Gastroesophageal sphincter (tissue), 4 donors: ENCODE measurements around the gene EFCAB5. TPM values are rescaled to one million over a fixed set of nuclear protein-coding genes. Genes with fewer than 3 reads are reported as not detected.

Experiments
- ATAC-seq: fragments of 150-250 bp; one replicate; pipeline ENCODE4 v1.9.1; 2016; ENCODE audit warnings: mild to moderate bottlenecking, moderate library complexity
- H3K27ac ChIP-seq, 4 donors: fragments of 200-600 bp; sonication (generic) in 3 of 4; 1 replicate in 3 of 4; 2 replicates in 1 of 4; pipeline ENCODE4 v1.5.1; 2016 to 2019
- H3K27me3 ChIP-seq: fragments of 200-600 bp; sonication (generic); one replicate; pipeline ENCODE4 v1.5.1; 2019
- H3K36me3 ChIP-seq, 2 donors: fragments of 200-600 bp; sonication (generic); one replicate each; pipeline ENCODE4 v1.5.1; 2019; ENCODE audit warnings: control low read depth in 1 of 2
- H3K4me1 ChIP-seq, 3 donors: fragments of 200-600 bp; sonication (generic); 1 replicate in 2 of 3; 2 replicates in 1 of 3; pipeline ENCODE4 v1.5.1; 2016 to 2019; ENCODE audit warnings: control low read depth in 2 of 3
- H3K4me3 ChIP-seq, 2 donors: fragments of 200-600 bp; sonication (generic); one replicate each; pipeline ENCODE4 v1.5.1; 2019; ENCODE audit warnings: mild to moderate bottlenecking in 1 of 2, moderate library complexity in 1 of 2
- H3K9me3 ChIP-seq, 3 donors: fragments of 200-600 bp; sonication (generic); one replicate each; pipeline ENCODE4 v1.5.1; 2017 to 2019; ENCODE audit warnings: control low read depth in 2 of 3
- CTCF ChIP-seq, 4 experiments: fragments of 200-600 bp in 2 of 4; fragments of 450-650 bp in 2 of 4; sonication (generic) in 1 of 4; IDR thresholded peaks; one replicate each; pipeline ENCODE4 v1.5.1; 2017 to 2019; ENCODE audit warnings: antibody characterized with exemption in 4 of 4, mild to moderate bottlenecking in 2 of 4, moderate library complexity in 2 of 4
- EP300 ChIP-seq: sonication (generic); formaldehyde crosslinking; IDR thresholded peaks from one replicate; pipeline ENCODE4 v1.6.1; 2017; ENCODE audit warnings: antibody characterized with exemption, mild to moderate bottlenecking
- POLR2A ChIP-seq, 2 donors: fragments of 450-650 bp; IDR thresholded peaks; one replicate each; pipeline ENCODE4 v1.6.1; 2017; ENCODE audit warnings: antibody characterized with exemption in 2 of 2, mild to moderate bottlenecking in 2 of 2, moderate library complexity in 1 of 2
- POLR2AphosphoS5 ChIP-seq: sonication (generic); formaldehyde crosslinking; IDR thresholded peaks from one replicate; pipeline ENCODE4 v1.6.1; 2017; ENCODE audit warnings: antibody characterized with exemption
- WGBS, 2 donors: methylation state at CpG; one replicate each; pipeline ENCODE4 v1.1.5; 2018; ENCODE audit warnings: low coverage in 1 of 2; 5-methylcytosine and 5-hydroxymethylcytosine counted together
- total RNA-seq, 4 donors: library from RNA; depleted of rRNA; stranded (reverse); fragments of >200 nt; gene quantifications; one replicate each; pipeline ENCODE4 v1.1.0, GENCODE V29; 2016

Gene EFCAB5
- total RNA-seq, 4 donors from 2014 or later: 0.27 to 2.8 TPM; not detected in 2

- Histone ChIP-seq H3K4me3 (no peak overlapping the region), H3K27me3 (peaks cover 9% of the 10 kb centered on the region), H3K4me1 (no peaks in the 10 kb centered on the region), H3K36me3 (no peaks in the 10 kb centered on the region), H3K27ac (no peak overlapping the region), H3K9me3 (peaks cover 0 to 36% (median 0%) of the 10 kb centered on the region in 3 donors)
- no CpG with 5 or more reads among the region's 4 CpGs for WGBS, 2 donors
- no peak for TF ChIP-seq CTCF (IDR thresholded peaks at IDR 0.05)
- TF ChIP-seq POLR2AphosphoS5: no peak
- no peak for TF ChIP-seq EP300
- TF ChIP-seq POLR2A (IDR thresholded peaks at IDR 0.05): no peak
- ATAC-seq: no peak
Observed at GRCh38 chr17:30062372-30062771, 120.9 kb downstream of the EFCAB5 start.

GRCh38 chr17:30064738-30065137 is 123.3 kb downstream of the EFCAB5 start:
- Histone ChIP-seq H3K4me1 (no peaks in the 10 kb centered on the region), H3K27ac (no peak overlapping the region), H3K9me3 (peaks cover 0 to 41% (median 0%) of the 10 kb centered on the region in 3 donors), H3K4me3 (no peak overlapping the region), H3K36me3 (no peaks in the 10 kb centered on the region), H3K27me3 (peaks cover 9% of the 10 kb centered on the region)
- TF ChIP-seq POLR2A (IDR thresholded peaks at IDR 0.05): no peak
- TF ChIP-seq EP300: no peak
- TF ChIP-seq POLR2AphosphoS5: no peak
- no peak for TF ChIP-seq CTCF (IDR thresholded peaks at IDR 0.05)
- 67% methylated on average over 1 of the region's 1 CpG for WGBS, 2 donors
- ATAC-seq: no peak

GRCh38 chr17:30068465-30068864 is 127.0 kb downstream of the EFCAB5 start:
- no peaks in the 10 kb centered on the region for H3K27me3 ChIP-seq
- 94 to 95% methylated on average over 10 of the region's 16 CpGs for WGBS, 2 donors
- TF ChIP-seq POLR2A (IDR thresholded peaks at IDR 0.05) (no peak), POLR2AphosphoS5 (no peak)
- H3K4me1 ChIP-seq: no peaks in the 10 kb centered on the region
- peaks cover 0 to 38% (median 0%) of the 10 kb centered on the region in 3 donors for H3K9me3 ChIP-seq
- no peak overlapping the region for H3K27ac ChIP-seq
- H3K36me3 ChIP-seq: no peaks in the 10 kb centered on the region
- H3K4me3 ChIP-seq: no peak overlapping the region
- no peak for ATAC-seq

- ATAC-seq: no peak
- WGBS, 2 donors: 67 to 95% methylated on average over 2 of the region's 2 CpGs
- H3K9me3 ChIP-seq: no peaks in the 10 kb centered on the region
- no peaks in the 10 kb centered on the region for H3K36me3 ChIP-seq
- no peak overlapping the region for H3K27ac ChIP-seq
- H3K4me1 ChIP-seq: no peaks in the 10 kb centered on the region
- peaks cover 8% of the 10 kb centered on the region for H3K27me3 ChIP-seq
- no peak overlapping the region for H3K4me3 ChIP-seq
- TF ChIP-seq EP300 (no peak), POLR2A (IDR thresholded peaks at IDR 0.05) (no peak)
Observed at GRCh38 chr17:30074254-30074653, 132.8 kb downstream of the EFCAB5 start.

GRCh38 chr17:30074730-30075129 is 133.3 kb downstream of the EFCAB5 start:
- TF ChIP-seq EP300 (no peak), CTCF (IDR thresholded peaks at IDR 0.05) (no peak), POLR2A (IDR thresholded peaks at IDR 0.05) (no peak), POLR2AphosphoS5 (no peak)
- peaks cover 8% of the 10 kb centered on the region for H3K27me3 ChIP-seq
- H3K36me3 ChIP-seq: no peaks in the 10 kb centered on the region
- 29 to 63% methylated on average over 2 of the region's 2 CpGs for WGBS, 2 donors
- H3K27ac ChIP-seq: no peak overlapping the region
- no peaks in the 10 kb centered on the region for H3K9me3 ChIP-seq
- no peak for ATAC-seq
- H3K4me1 ChIP-seq: no peaks in the 10 kb centered on the region
- no peak overlapping the region for H3K4me3 ChIP-seq

GRCh38 chr17:30082773-30083172 is 141.3 kb downstream of the EFCAB5 start:
- 82 to 100% methylated on average over 4 to 5 of the region's 5 CpGs for WGBS, 2 donors
- Histone ChIP-seq H3K4me3 (no peak overlapping the region), H3K9me3 (no peaks in the 10 kb centered on the region), H3K36me3 (no peaks in the 10 kb centered on the region), H3K4me1 (no peaks in the 10 kb centered on the region), H3K27ac (no peak overlapping the region), H3K27me3 (peaks cover 37% of the 10 kb centered on the region)
- no peak for ATAC-seq
- no peak for TF ChIP-seq POLR2AphosphoS5
- no peak for TF ChIP-seq EP300
- no peak for TF ChIP-seq POLR2A (IDR thresholded peaks at IDR 0.05)
- TF ChIP-seq CTCF (IDR thresholded peaks at IDR 0.05): no peak
